Kidney (tissue), 14 donors: ENCODE results near the gene MYO16. TPM values are rescaled to one million over a fixed set of nuclear protein-coding genes. Genes with fewer than 3 reads are reported as not detected.

Experiments
- DNase-seq, 5 donors: peaks; one replicate each; pipeline ENCODE4 v3.0.0-alpha.2; 2013 to 2020
- FAIRE-seq: peaks from 2 replicates; lab custom pipeline; 2012; peaks lifted over from hg19 to GRCh38; lab: Jason Lieb, UNC
- H3K27ac ChIP-seq, 2 donors: one replicate each; pipeline ENCODE4 v1.7.0; 2013; ENCODE audit warnings: low read depth in 2 of 2, low read length in 2 of 2, inconsistent platforms in 1 of 2
- H3K27me3 ChIP-seq: one replicate; pipeline ENCODE4 v1.7.1; 2013; ENCODE audit warnings: low read length, inconsistent platforms; ENCODE audit not compliant: control insufficient read depth, insufficient read depth
- H3K36me3 ChIP-seq, 3 donors: one replicate each; pipeline versions ENCODE4 v1.7.0 to v1.7.1; 2013; ENCODE audit warnings: low read length in 3 of 3, control low read depth in 1 of 3, inconsistent platforms in 1 of 3; ENCODE audit not compliant: insufficient read depth in 3 of 3, control insufficient read depth in 2 of 3
- H3K4me1 ChIP-seq, 3 donors: one replicate each; pipeline versions ENCODE4 v1.7.0 to v1.7.1; 2013; ENCODE audit warnings: low read length in 3 of 3, inconsistent platforms in 1 of 3, low read depth in 1 of 3; ENCODE audit not compliant: control insufficient read depth in 2 of 3, insufficient read depth in 2 of 3
- H3K4me3 ChIP-seq, 3 donors: one replicate each; pipeline versions ENCODE4 v1.7.0 to v1.8.1; 2013; ENCODE audit warnings: low read length in 3 of 3, control low read depth in 1 of 3, inconsistent platforms in 1 of 3
- H3K9ac ChIP-seq, 3 donors: one replicate each; pipeline versions ENCODE4 v1.7.0 to v1.7.1; 2013; ENCODE audit warnings: low read length in 3 of 3, control low read depth in 1 of 3, inconsistent platforms in 1 of 3
- H3K9me3 ChIP-seq, 3 donors: one replicate each; pipeline versions ENCODE4 v1.7.0 to v1.7.1; 2013; ENCODE audit warnings: low read length in 3 of 3, control low read depth in 1 of 3, inconsistent platforms in 1 of 3; ENCODE audit not compliant: control insufficient read depth in 2 of 3, insufficient read depth in 1 of 3
- CTCF ChIP-seq: IDR thresholded peaks from 3 replicates; pipeline ENCODE4 v1.5.1; 2012; ENCODE audit warnings: mild to moderate bottlenecking, moderate library complexity, borderline replicate concordance; ENCODE audit not compliant: insufficient read depth; ENCODE audit errors: extremely low read depth
- intact Hi-C: fragments of 100-400 bp; cut with DNase I; formaldehyde crosslinking; loops from one replicate; pipeline ENCODE4 v1.11.1; 2022
- polyA plus RNA-seq: library from polyadenylated mRNA; stranded (reverse); fragments of 350-450 nt; fragmentation: Illumina TruSeq; extraction: RNeasy Lipid Tissue Mini Kit (QIAGEN cat#74804); gene quantifications from one replicate; pipeline ENCODE4 v1.2.3, GENCODE V29; 2014; ENCODE audit warnings: low read depth, low replicate concordance; ENCODE audit not compliant: insufficient read depth
- total RNA-seq: library from RNA; stranded (reverse); fragmentation: NEBNext Ultra II Directional; extraction: Animal tissue kit (Norgen Biotek cat#: 25700); gene quantifications from one replicate; pipeline ENCODE4 v1.2.1, GENCODE V29; 2021
- donor health status: control.
- donor health status: control.
- donor health status: control.
- donor health status: control.
- donor health status: control.
- donor health status: DM: yes; HTN: yes; CAD: no.
- donor health status: Normal renal cell carcinoma (clear cell type).

The MYO16 gene
- total and polyA plus RNA-seq, 2 donors from 2014 or later = 0.22 to 0.43 TPM

GRCh38 chr13:108741930-108742329, 112.5 kb downstream of the MYO16 start:
- Histone ChIP-seq H3K9me3 (no peaks in the 10 kb centered on the region), H3K4me3 (no peak overlapping the region), H3K4me1 (no peaks in the 10 kb centered on the region), H3K36me3 (no peaks in the 10 kb centered on the region), H3K9ac (no peak overlapping the region), H3K27me3 (no peaks in the 10 kb centered on the region), H3K27ac (no peak overlapping the region)
- FAIRE-seq (no peak), DNase-seq (no peak)
- intact Hi-C loops = no loop called here
- TF ChIP-seq CTCF = no peak

- no peak for FAIRE-seq
- no peaks in the 10 kb centered on the region for H3K4me1 ChIP-seq
Measured at GRCh38 chr13:108742701-108743451, 113.5 kb downstream of the MYO16 start.

GRCh38 chr13:108743522-108743921, 114.1 kb downstream of the MYO16 start:
- no peaks in the 10 kb centered on the region for H3K27me3 ChIP-seq
- H3K4me3 ChIP-seq = no peak overlapping the region
- no peaks in the 10 kb centered on the region for H3K4me1 ChIP-seq
- no peak for TF ChIP-seq CTCF
- DNase-seq (no peak), FAIRE-seq (no peak)
- no peak overlapping the region for H3K27ac ChIP-seq
- no peaks in the 10 kb centered on the region for H3K9me3 ChIP-seq
- H3K9ac ChIP-seq = no peak overlapping the region
- intact Hi-C loops = no loop called here
- H3K36me3 ChIP-seq = no peaks in the 10 kb centered on the region

More at GRCh38 chr13:108742701-108743451, 113.5 kb downstream of the MYO16 start:
- intact Hi-C loops = no loop called here
- no peaks in the 10 kb centered on the region for H3K36me3 ChIP-seq
- TF ChIP-seq CTCF = no peak
- H3K9ac ChIP-seq = no peak overlapping the region
- no peaks in the 10 kb centered on the region for H3K27me3 ChIP-seq
- no peaks in the 10 kb centered on the region for H3K9me3 ChIP-seq
- DNase-seq = no peak
- no peak overlapping the region for H3K27ac ChIP-seq
- no peak overlapping the region for H3K4me3 ChIP-seq
